NCI-H2081 treated with DMSO at 0.1 percent for 48 hours (cell line): ENCODE results near the gene PATJ.

Source experiments
- DNase-seq: peaks from one replicate; lab custom pipeline; 2025; lab: John Stamatoyannopoulos, UW

PATJ gene

DNA sequence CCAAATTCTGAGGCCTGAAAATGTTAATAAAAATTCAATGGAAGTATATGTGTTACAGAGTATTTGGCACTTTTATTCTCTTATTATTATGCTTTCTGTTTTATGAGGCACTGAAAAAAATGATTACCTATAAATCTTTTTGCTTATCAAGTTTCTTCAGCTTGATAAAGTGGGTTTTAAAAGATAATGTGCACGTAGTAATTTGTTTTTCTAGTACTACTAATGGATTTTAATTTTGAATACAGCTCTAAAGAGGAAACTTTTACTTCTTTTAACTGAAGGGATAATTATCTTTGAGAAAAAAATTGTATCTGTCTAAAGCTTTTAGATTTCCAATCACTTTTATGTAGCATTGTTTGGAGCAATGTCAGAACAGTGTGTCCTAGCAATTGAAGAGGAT, 241.0 kb downstream of the PATJ start:
- no peak for DNase-seq

GRCh38 chr1:61992257-61992656, 250.0 kb downstream of the PATJ start:
- DNase-seq: no peak

DNA sequence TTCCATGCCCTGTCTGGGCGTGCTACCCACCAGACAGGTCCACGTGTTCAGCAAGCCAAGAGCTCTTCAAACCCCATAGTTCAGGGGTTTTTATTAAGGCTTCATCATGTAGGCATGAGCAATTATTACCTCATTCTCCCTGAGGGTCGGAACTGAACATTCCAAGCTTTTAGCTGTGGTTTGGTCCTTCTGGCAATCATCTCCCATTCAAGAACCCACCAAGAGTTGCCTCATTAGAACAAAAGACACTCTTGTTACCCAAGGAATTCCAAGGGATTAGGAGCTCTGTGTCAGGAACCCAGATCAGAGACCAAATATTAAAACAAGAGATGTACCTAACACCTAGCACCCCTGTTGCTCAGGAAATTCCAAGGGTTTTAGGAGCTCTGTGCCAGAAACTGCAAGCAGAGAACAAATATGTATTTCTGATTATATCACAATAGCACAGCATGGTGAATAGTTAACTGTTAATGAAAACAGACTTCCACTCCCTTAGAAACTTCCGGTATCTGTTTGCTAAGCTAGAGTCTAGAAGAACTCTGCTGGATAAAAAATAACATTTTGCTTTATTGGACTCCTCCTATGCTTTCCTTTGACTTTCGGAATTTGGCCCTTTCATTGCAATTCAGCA, 251.2 kb downstream of the PATJ start:
- no peak for DNase-seq

- DNase-seq: no peak
Measured at GRCh38 chr1:61995641-61996040, 253.4 kb downstream of the PATJ start.

DNA sequence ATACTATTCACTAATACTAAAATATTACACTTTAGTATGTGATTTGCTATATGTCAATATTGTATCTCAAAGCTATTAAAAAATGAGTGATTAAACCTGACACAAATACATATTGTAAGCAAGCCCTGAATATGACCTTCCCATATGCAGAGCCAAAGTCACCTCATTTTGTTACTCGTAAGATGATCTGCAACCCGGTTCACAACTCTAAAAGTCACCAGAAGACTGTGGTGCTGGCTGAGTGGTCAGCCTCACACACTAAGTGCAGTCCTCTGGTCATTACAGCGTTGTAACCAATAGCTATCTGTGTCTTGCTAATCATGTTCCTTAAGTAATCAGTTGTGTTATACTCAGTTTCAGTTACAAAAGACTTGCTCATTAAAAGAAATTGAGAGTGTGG, 254.8 kb downstream of the PATJ start:
- no peak for DNase-seq

DNA sequence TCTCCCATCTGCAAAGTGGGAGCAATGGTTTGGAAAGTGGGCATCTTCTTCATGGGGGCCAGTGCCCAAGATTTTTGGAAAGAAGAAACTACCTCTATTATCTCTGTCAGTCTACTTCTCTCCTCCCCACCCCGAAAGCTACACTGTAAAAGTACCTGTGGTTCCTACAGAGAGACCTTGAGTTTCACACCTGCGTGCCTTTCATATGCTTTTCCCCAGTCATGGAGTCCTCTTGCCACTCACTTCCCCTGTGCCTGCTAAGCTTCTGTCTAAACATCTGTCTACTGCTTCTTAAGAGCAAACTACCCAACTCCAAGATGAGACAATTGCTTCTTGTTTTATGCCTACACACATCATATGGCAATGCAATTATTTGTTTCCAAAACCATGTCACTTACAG, 261.5 kb downstream of the PATJ start:
- no peak for DNase-seq

GRCh38 chr1:62006690-62007089, 264.4 kb downstream of the PATJ start:
- no peak for DNase-seq

- DNase-seq: no peak
Measured at GRCh38 chr1:62011006-62011405, 268.7 kb downstream of the PATJ start.

DNA sequence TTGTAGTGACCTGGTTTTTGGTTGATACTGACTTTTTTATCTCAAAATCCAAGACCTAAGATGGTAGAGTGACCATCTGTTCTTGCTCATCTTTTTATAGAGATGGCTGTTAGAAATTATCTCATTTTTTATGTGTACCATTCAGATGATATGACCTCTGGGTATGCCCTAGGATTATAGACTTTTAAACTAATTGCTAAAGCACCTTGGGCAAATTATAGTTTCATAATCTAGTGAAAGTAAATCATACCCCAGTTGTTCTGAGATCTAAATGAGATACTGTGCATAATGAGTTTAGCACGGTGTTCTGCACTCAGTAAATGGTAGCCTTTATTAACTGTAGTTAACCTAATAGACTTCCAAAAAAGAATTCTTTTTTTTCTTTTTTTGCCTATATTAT, 269.8 kb downstream of the PATJ start:
- DNase-seq: no peak

GRCh38 chr1:62012836-62013235, 270.6 kb downstream of the PATJ start:
- DNase-seq: no peak

GRCh38 chr1:62013264-62013663, 271.0 kb downstream of the PATJ start:
- DNase-seq: no peak

- DNase-seq: peak; percentile 47
Measured at GRCh38 chr1:62022382-62022983, 280.2 kb downstream of the PATJ start.

DNA sequence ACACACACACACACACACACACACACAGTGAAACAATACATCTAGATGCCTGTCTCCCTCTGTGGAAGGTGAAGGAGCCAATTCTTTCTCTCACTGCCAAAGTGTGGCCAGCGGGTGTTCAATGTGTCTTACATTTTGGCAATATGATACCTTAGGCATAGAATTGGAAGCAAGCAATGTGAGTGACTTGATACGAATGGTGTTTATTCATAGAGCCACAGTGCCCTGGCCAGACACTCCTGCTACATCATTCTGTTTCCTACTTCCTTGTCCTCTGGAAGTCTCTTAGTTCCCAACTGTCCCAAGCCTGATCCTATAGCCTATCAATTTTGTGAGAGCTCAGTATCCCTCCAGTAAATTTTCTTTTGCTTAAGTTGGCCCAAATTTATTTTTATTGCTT, 282.4 kb downstream of the PATJ start:
- no peak for DNase-seq

DNA sequence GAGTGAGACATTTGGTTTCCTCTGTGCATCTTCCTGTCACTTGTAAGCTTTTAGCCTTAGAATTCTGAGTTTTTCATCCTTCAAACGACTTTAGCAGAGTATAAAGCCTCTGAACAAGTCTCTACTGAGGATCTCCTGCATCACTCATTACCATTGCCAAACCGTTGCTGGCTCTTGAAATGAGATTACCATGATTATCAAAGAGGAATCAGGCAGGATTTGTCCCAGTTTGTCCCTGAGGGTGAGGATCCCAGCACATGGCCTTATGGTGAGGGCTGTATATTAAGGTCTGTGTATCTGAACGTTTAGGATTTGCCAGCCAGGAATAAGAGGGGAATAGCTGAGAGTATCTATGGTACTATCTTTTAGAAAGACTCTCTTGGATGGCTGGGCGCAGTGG, 282.9 kb downstream of the PATJ start:
- DNase-seq: no peak

DNA sequence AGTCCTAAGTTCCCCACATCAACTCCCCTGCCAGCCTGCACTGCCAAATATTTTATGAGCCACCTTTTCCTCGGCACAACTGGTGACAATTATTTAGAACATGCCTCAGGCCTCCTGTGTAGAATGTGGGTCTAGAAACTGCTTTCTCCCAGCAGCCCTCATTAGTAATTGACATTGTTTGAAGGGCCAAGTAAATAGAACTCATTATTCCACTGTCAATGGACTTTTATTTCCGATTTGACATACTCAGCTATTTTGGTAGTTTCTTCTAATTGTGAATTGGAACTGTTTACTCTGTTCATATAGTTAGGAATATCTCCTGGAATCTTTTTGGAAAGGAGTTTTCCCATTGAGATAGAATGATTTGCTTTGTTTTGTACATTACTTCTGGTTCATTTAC, 283.6 kb downstream of the PATJ start:
- no peak for DNase-seq

DNA sequence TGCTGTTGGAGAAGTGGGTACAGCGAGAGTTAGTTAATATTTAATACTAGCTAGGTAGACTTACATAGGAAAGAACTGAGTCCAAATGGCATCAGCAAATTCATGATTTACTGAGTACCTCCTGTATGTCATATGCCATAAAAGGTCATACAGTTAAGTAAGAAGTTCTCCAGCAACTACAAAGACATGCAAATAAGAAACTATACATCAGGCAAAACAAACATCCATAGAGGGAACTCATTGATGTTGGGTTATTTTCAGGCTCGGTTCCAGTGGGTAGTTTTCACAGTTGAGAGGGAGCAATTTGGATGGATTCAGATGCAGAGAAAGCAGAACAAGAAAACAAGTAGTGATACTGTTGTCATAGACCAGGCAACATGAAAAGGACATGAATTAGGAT, 287.4 kb downstream of the PATJ start:
- DNase-seq: no peak

DNA sequence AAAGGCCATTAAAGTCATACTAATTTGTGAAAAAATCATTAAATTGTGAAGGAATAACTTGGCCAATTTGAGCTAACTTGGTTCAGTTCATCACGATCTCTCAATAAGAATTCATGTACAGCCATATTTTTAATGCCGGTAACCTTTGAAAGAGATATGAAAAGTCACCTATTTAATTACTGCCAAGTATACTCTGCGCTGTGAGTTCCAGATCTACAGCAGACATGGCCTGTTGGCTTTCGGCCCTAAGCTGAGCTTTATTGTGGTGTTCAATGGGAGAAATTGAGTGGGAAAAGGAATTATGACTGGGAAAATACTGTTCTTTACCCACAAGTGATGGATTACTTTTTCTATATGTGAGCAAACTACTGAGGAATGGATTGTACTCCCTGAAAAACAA, 292.5 kb downstream of the PATJ start:
- no peak for DNase-seq

- DNase-seq: no peak
Measured at GRCh38 chr1:62037274-62037673, 295.0 kb downstream of the PATJ start.

DNA sequence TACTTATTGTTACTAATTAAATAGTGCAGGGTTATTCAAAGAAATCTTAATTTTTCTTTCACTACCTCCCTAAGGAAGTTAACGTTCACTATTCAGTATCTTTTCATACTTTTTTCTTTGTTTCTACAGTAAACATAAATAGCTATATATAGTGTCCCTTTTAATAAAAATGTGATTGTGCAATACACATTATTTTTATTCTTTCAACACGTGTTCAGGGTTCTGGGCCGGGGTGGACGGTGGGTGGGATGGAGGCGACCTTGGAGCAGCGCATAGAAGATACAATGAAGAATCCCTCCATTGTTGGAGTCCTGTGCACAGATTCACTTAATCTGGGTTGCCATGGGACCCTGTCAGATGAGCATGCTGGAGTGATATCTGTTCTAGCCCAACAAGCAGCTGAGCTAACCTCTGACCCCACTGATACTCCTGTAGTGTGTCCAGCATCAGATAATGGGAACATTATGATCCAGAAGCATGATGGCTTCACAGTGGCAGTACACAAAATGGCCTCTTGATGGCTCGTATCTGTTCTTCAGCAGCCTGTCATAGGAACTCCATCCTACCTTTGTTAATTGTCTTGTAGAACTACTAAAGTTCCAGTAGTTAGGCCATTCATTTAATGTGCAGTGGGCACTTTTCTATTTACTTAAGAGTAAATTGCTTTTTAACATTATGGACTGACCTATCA, 296.5 kb downstream of the PATJ start:
- DNase-seq: no peak

GRCh38 chr1:62040450-62040849, 298.2 kb downstream of the PATJ start:
- DNase-seq: no peak

DNA sequence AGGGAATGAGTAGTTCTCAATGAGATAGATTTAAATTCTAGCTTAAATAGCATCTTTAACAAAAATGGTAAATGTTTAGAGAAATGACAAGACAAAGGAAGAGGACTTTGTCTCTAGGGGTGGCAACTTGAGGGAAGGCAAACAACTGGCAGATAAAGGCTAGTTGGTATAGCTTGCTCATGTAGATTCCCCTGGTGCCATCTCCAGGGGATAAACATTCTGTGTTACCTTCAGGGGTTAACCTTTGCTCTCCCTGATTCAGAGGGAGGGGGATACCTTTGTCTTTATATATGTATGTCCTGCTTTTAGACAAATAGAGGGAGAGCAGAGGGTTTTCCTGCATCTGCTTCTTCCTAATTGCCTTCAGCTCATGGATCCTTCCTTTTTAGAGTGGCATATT, 298.7 kb downstream of the PATJ start:
- no peak for DNase-seq

GRCh38 chr1:62043154-62043553, 300.9 kb downstream of the PATJ start:
- DNase-seq: no peak

GRCh38 chr1:62045574-62045973, 303.3 kb downstream of the PATJ start:
- no peak for DNase-seq

DNA sequence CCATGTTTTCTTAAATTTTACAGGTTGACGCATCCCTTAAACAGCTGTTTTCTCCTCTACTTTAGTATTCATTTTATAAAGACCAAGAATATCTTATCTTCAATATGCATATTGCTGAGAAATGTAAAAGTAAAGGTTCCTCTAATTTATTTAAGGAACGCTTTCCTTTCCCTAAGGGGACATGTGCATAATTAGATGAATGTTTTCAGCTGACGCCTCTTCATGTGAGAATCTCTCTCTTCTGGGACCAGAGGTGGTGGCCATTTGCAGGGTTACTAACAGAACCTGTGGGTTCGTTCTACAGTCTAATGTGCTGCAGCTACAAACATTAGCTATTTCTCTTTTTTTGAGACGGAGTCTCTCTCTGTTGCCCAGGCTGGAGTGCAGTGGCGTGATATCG, 304.6 kb downstream of the PATJ start:
- no peak for DNase-seq
